T-cell (primary cell): Measurements from ENCODE around the gene RAI1. TPM values are rescaled to one million over a fixed set of nuclear protein-coding genes. Genes with fewer than 3 reads are reported as not detected.

ENCODE experiments used
- ATAC-seq, 4 experiments: fragments of 200-7000 bp in 3 of 4; fragments of 150-1000 bp in 1 of 4; cut with Tn5 transposase; replicated peaks in 1 of 4; 1 replicate in 3 of 4; 2 replicates in 1 of 4; pipeline ENCODE4 v1.10.0; 2021; ENCODE audit warnings: moderate library complexity in 3 of 4, mild to moderate bottlenecking in 2 of 4, moderate number of reproducible peaks in 1 of 4
- CTCF ChIA-PET, 2 donors: fragments of 300-600 bp; sonication (Branson Sonifier 250); formaldehyde crosslinking; loops; one replicate each; lab custom pipeline; 2022; ENCODE audit warnings: antibody characterized with exemption in 2 of 2; lab: Charles Lee
- POLR2A ChIA-PET, 2 donors: fragments of 300-600 bp; sonication (Branson Sonifier 250); formaldehyde crosslinking; loops; one replicate each; lab custom pipeline; 2022; ENCODE audit warnings: antibody characterized with exemption in 2 of 2; lab: Charles Lee
- DNase-seq, 35 experiments: peaks; one replicate each; pipeline versions ENCODE4 v3.0.0 to v3.0.0-alpha.2; 2013 to 2023
- H3K27ac ChIP-seq: one replicate; pipeline ENCODE4 v1.5.1; 2013; ENCODE audit warnings: low read length
- H3K27me3 ChIP-seq, 2 experiments: replicated peaks in 1 of 2; 1 replicate in 1 of 2; 2 replicates in 1 of 2; pipeline versions ENCODE4 v1.6.1 to v1.7.0; 2013; ENCODE audit warnings: low read length in 1 of 2, mixed read lengths in 1 of 2; ENCODE audit not compliant: control insufficient read depth in 2 of 2, insufficient read depth in 2 of 2; ENCODE audit errors: extremely low read depth in 1 of 2
- H3K36me3 ChIP-seq, 2 donors: 1 replicate in 1 of 2; 2 replicates in 1 of 2; pipeline versions ENCODE4 v1.6.1 to v1.7.0; 2013; ENCODE audit warnings: low read length in 1 of 2; ENCODE audit not compliant: control insufficient read depth in 2 of 2, insufficient read depth in 1 of 2; ENCODE audit errors: extremely low read depth in 1 of 2
- H3K4me1 ChIP-seq, 2 experiments: 1 replicate in 1 of 2; 2 replicates in 1 of 2; pipeline versions ENCODE4 v1.6.1 to v1.7.0; 2013; ENCODE audit warnings: low read length in 2 of 2, mixed read lengths in 1 of 2; ENCODE audit not compliant: insufficient read depth in 2 of 2, control insufficient read depth in 1 of 2; ENCODE audit errors: extremely low read depth in 1 of 2
- H3K4me3 ChIP-seq, 2 donors: 1 replicate in 1 of 2; 2 replicates in 1 of 2; pipeline versions ENCODE4 v1.5.1 to v1.7.0; 2013; ENCODE audit warnings: mild to moderate bottlenecking in 2 of 2, low read length in 1 of 2, moderate library complexity in 1 of 2; ENCODE audit not compliant: control insufficient read depth in 1 of 2; ENCODE audit errors: extremely low read depth in 1 of 2
- H3K9me3 ChIP-seq: 2 replicates; pipeline ENCODE4 v1.7.0; 2013
- H3K27ac Mint-ChIP-seq, 2 donors: one replicate each; pipeline ENCODE4 v1.8.0; 2020 to 2021; ENCODE audit warnings: mild to moderate bottlenecking in 2 of 2, mixed read lengths in 2 of 2
- H3K27me3 Mint-ChIP-seq, 2 donors: one replicate each; pipeline ENCODE4 v1.8.0; 2021 to 2022; ENCODE audit warnings: mixed read lengths in 2 of 2
- H3K36me3 Mint-ChIP-seq: one replicate; pipeline ENCODE4 v1.8.0; 2021; ENCODE audit warnings: mixed read lengths
- H3K4me1 Mint-ChIP-seq, 3 donors: one replicate each; pipeline ENCODE4 v1.8.0; 2020 to 2022; ENCODE audit warnings: mixed read lengths in 3 of 3, mild to moderate bottlenecking in 1 of 3
- H3K4me3 Mint-ChIP-seq, 3 donors: one replicate each; pipeline ENCODE4 v1.8.0; 2020 to 2022; ENCODE audit warnings: mild to moderate bottlenecking in 3 of 3, mixed read lengths in 3 of 3, moderate library complexity in 3 of 3
- H3K9me3 Mint-ChIP-seq, 3 donors: one replicate each; pipeline ENCODE4 v1.8.0; 2020 to 2022; ENCODE audit warnings: mixed read lengths in 3 of 3
- WGBS: methylation state at CpG from one replicate; pipeline ENCODE4 v1.1.5; 2013; ENCODE audit warnings: missing lambda C conversion rate; ENCODE audit not compliant: insufficient coverage; 5-methylcytosine and 5-hydroxymethylcytosine counted together
- total RNA-seq, 35 experiments: library from RNA in 6 of 35; stranded (reverse) in 6 of 35; fragments of 120-200 nt in 1 of 35; gene quantifications; one replicate each; pipeline versions ENCODE4 v1.2.1 to v1.2.4 and lab custom pipeline; 2013 to 2026

The RAI1 gene
- total RNA-seq, 5 donors from 2014 or later (not counting 1 experiment from before 2014, with no cell fraction given), result 20.1 to 31.2 (median 24.5) TPM

- peaks cover 10% of the 10 kb centered on the region for H3K36me3 Mint-ChIP-seq
- H3K9me3 Mint-ChIP-seq, result no peaks in the 10 kb centered on the region
- Histone ChIP-seq H3K4me3 (no peak overlapping the region), H3K36me3 (peaks cover 0 to 4% of the 10 kb centered on the region in 2 donors), H3K27me3 (no peaks in the 10 kb centered on the region), H3K4me1 (peaks cover 0 to 11% of the 10 kb centered on the region in 2 experiments), H3K27ac (no peak overlapping the region), H3K9me3 (no peaks in the 10 kb centered on the region)
- H3K27me3 Mint-ChIP-seq, result no peaks in the 10 kb centered on the region
- H3K4me1 Mint-ChIP-seq, result peaks cover 3 to 17% (median 5%) of the 10 kb centered on the region in 3 donors
- DNase-seq (no peak), ATAC-seq (no peak)
- H3K27ac Mint-ChIP-seq, result no peak overlapping the region
- ChIA-PET POLR2A (interaction anchor here (0.5 to 0.7 kb wide), 2 partner anchors 120 to 161 kb away, joined by 4 to 5 read pairs; no protein-coding TSS in a partner anchor), CTCF (interaction anchor here in 1 of 2 donors (0.6 kb wide), 1 partner anchor 37 kb away, joined by 5 read pairs; no protein-coding TSS in a partner anchor)
- H3K4me3 Mint-ChIP-seq, result no peak overlapping the region
- 96% methylated on average over 8 of the region's 12 CpGs for WGBS
These were observed 25.1 kb downstream of the RAI1 start for GRCh38 chr17:17706140-17707060.

GRCh38 chr17:17708295-17708694 is 27.0 kb downstream of the RAI1 start:
- Histone ChIP-seq H3K9me3 (no peaks in the 10 kb centered on the region), H3K27ac (no peak overlapping the region), H3K36me3 (peaks cover 0 to 4% of the 10 kb centered on the region in 2 donors), H3K27me3 (no peaks in the 10 kb centered on the region), H3K4me3 (no peak overlapping the region), H3K4me1 (peaks cover 0 to 15% of the 10 kb centered on the region in 2 experiments)
- Mint-ChIP-seq H3K9me3 (no peaks in the 10 kb centered on the region), H3K27ac (no peak overlapping the region), H3K27me3 (no peaks in the 10 kb centered on the region), H3K4me3 (no peak overlapping the region), H3K4me1 (peaks cover 11 to 14% (median 12%) of the 10 kb centered on the region in 3 donors), H3K36me3 (peaks cover 10% of the 10 kb centered on the region)
- ATAC-seq, result no peak
- POLR2A ChIA-PET, result no interaction called here
- CTCF ChIA-PET, result interaction anchor here (0.6 to 0.8 kb wide), 2 partner anchors 67 to 211 kb away, joined by 3 to 4 read pairs; no protein-coding TSS in a partner anchor
- DNase-seq, result no peak

- WGBS, result 95% methylated on average over 9 of the region's 9 CpGs
- H3K4me3 Mint-ChIP-seq, result no peak overlapping the region
These were observed 27.6 kb downstream of the RAI1 start for GRCh38 chr17:17708816-17709215.

GRCh38 chr17:17709815-17710321 is 28.6 kb downstream of the RAI1 start:
- Mint-ChIP-seq H3K36me3 (peaks cover 8% of the 10 kb centered on the region), H3K27me3 (no peaks in the 10 kb centered on the region), H3K4me3 (no peak overlapping the region), H3K27ac (no peak overlapping the region), H3K9me3 (no peaks in the 10 kb centered on the region), H3K4me1 (peaks cover 16 to 22% (median 20%) of the 10 kb centered on the region in 3 donors)
- no peak for ATAC-seq
- CTCF ChIA-PET, result no interaction called here
- Histone ChIP-seq H3K4me1 (peaks cover 9 to 24% of the 10 kb centered on the region in 2 experiments), H3K27me3 (no peaks in the 10 kb centered on the region), H3K27ac (no peak overlapping the region), H3K36me3 (peaks cover 0 to 4% of the 10 kb centered on the region in 2 donors), H3K4me3 (no peak overlapping the region), H3K9me3 (no peaks in the 10 kb centered on the region)
- POLR2A ChIA-PET, result no interaction called here
- no peak for DNase-seq
- WGBS, result 92% methylated on average over 8 of the region's 15 CpGs

More at GRCh38 chr17:17708816-17709215, 27.6 kb downstream of the RAI1 start:
- H3K27me3 Mint-ChIP-seq, result no peaks in the 10 kb centered on the region
- H3K36me3 Mint-ChIP-seq, result peaks cover 10% of the 10 kb centered on the region
- no peak overlapping the region for H3K27ac Mint-ChIP-seq
- DNase-seq, result no peak
- no peaks in the 10 kb centered on the region for H3K27me3 ChIP-seq
- POLR2A ChIA-PET, result no interaction called here
- peaks cover 0 to 4% of the 10 kb centered on the region in 2 donors for H3K36me3 ChIP-seq
- H3K4me1 ChIP-seq, result peaks cover 0 to 16% of the 10 kb centered on the region in 2 experiments
- no peak overlapping the region for H3K4me3 ChIP-seq
- H3K9me3 ChIP-seq, result no peaks in the 10 kb centered on the region
- peaks cover 11 to 16% (median 12%) of the 10 kb centered on the region in 3 donors for H3K4me1 Mint-ChIP-seq
- CTCF ChIA-PET, result interaction anchor here in 1 of 2 donors (0.8 kb wide), 1 partner anchor 210 kb away, joined by 3 read pairs; no protein-coding TSS in a partner anchor
- H3K27ac ChIP-seq, result no peak overlapping the region
- H3K9me3 Mint-ChIP-seq, result no peaks in the 10 kb centered on the region
- no peak for ATAC-seq

GRCh38 chr17:17710355-17710727 is 29.1 kb downstream of the RAI1 start:
- peaks cover 16 to 22% (median 20%) of the 10 kb centered on the region in 3 donors for H3K4me1 Mint-ChIP-seq
- Histone ChIP-seq H3K27me3 (no peaks in the 10 kb centered on the region), H3K9me3 (no peaks in the 10 kb centered on the region), H3K4me3 (no peak overlapping the region), H3K27ac (no peak overlapping the region), H3K4me1 (peaks cover 11 to 25% of the 10 kb centered on the region in 2 experiments), H3K36me3 (peaks cover 0 to 4% of the 10 kb centered on the region in 2 donors)
- CTCF ChIA-PET, result no interaction called here
- ATAC-seq, result no peak
- POLR2A ChIA-PET, result no interaction called here
- no peak overlapping the region for H3K4me3 Mint-ChIP-seq
- H3K27ac Mint-ChIP-seq, result no peak overlapping the region
- peaks cover 4% of the 10 kb centered on the region for H3K36me3 Mint-ChIP-seq
- no peaks in the 10 kb centered on the region for H3K9me3 Mint-ChIP-seq
- WGBS, result 100% methylated on average over 1 of the region's 4 CpGs
- no peak for DNase-seq
- no peaks in the 10 kb centered on the region for H3K27me3 Mint-ChIP-seq

GRCh38 chr17:17710728-17711541 is 29.7 kb downstream of the RAI1 start:
- Mint-ChIP-seq H3K27me3 (no peaks in the 10 kb centered on the region), H3K27ac (no peak overlapping the region), H3K9me3 (no peaks in the 10 kb centered on the region), H3K4me1 (peaks cover 16 to 27% (median 24%) of the 10 kb centered on the region in 3 donors), H3K4me3 (no peak overlapping the region), H3K36me3 (peaks cover 4% of the 10 kb centered on the region)
- Histone ChIP-seq H3K4me1 (peaks cover 11 to 25% of the 10 kb centered on the region in 2 experiments), H3K9me3 (no peaks in the 10 kb centered on the region), H3K4me3 (no peak overlapping the region), H3K27me3 (no peaks in the 10 kb centered on the region), H3K36me3 (peaks cover 0 to 4% of the 10 kb centered on the region in 2 donors), H3K27ac (no peak overlapping the region)
- ChIA-PET POLR2A (no interaction called here), CTCF (interaction anchor here in 1 of 2 donors (0.5 kb wide), 1 partner anchor 241 kb away, joined by 3 read pairs; no protein-coding TSS in a partner anchor)
- DNase-seq, result no peak
- WGBS, result 97% methylated on average over 13 of the region's 16 CpGs
- ATAC-seq, result no peak
